ENCODE data around the gene FCHSD2. TPM values are rescaled to one million over a fixed set of nuclear protein-coding genes. Genes with fewer than 3 reads are reported as not detected.
"Not testable (repeated sequence)": the region's sequence is repeated elsewhere in the genome, so short reads cannot be mapped to it uniquely, and the experiment has no call there.

FCHSD2 gene
- total RNA-seq, 2 donors from 2014 or later, result 56.5 to 75.3 TPM

GRCh38 chr11:73030130-73030529, 112.0 kb downstream of the FCHSD2 start:
- ATAC-seq (ENCODE audit: insufficient number of reproducible peaks, low FRiP score, low read depth) (no peak), DNase-seq (ENCODE audit: low spot score) (no peak)
- Histone ChIP-seq H3K27me3 (replicated peaks; ENCODE audit: insufficient read depth) (no peaks in the 10 kb centered on the region), H3K9me3 (peaks cover 9% of the 10 kb centered on the region), H3K27ac (no peak overlapping the region), H3K36me3 (no peaks in the 10 kb centered on the region), H3K4me1 (ENCODE audit: control insufficient read depth in 1 of 2, low read depth in 2 of 2) (no peaks in the 10 kb centered on the region), H3K4me3 (no peak overlapping the region)
- TF ChIP-seq, protein P1, sequence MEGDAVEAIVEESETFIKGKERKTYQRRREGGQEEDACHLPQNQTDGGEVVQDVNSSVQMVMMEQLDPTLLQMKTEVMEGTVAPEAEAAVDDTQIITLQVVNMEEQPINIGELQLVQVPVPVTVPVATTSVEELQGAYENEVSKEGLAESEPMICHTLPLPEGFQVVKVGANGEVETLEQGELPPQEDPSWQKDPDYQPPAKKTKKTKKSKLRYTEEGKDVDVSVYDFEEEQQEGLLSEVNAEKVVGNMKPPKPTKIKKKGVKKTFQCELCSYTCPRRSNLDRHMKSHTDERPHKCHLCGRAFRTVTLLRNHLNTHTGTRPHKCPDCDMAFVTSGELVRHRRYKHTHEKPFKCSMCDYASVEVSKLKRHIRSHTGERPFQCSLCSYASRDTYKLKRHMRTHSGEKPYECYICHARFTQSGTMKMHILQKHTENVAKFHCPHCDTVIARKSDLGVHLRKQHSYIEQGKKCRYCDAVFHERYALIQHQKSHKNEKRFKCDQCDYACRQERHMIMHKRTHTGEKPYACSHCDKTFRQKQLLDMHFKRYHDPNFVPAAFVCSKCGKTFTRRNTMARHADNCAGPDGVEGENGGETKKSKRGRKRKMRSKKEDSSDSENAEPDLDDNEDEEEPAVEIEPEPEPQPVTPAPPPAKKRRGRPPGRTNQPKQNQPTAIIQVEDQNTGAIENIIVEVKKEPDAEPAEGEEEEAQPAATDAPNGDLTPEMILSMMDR (IDR thresholded peaks at IDR 0.05), result no peak

DNA sequence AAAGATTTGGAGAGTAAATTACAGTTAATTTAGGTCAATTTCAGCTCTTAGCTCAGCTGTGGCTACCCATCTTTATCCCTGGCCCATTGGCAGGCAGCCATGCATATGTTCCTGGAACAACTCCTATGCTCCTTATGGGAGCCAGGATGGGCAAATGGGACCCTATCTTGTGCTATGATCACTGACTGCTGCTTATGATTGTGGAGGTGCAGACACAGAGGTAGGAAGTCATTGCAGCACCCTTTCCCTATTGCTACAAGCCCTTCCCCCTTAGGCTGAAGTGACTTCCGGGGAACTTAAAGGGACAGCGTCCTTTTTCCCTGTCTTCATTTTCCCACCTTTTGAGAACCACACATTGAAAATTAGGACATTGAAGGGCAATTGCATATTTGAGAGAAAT, 112.7 kb downstream of the FCHSD2 start:
- TF ChIP-seq, protein P1 (IDR thresholded peaks at IDR 0.05), result no peak
- Histone ChIP-seq H3K9me3 (peaks cover 16% of the 10 kb centered on the region), H3K4me1 (ENCODE audit: control insufficient read depth in 1 of 2, low read depth in 2 of 2) (no peaks in the 10 kb centered on the region), H3K27ac (no peak overlapping the region), H3K27me3 (replicated peaks; ENCODE audit: insufficient read depth) (no peaks in the 10 kb centered on the region), H3K36me3 (no peaks in the 10 kb centered on the region), H3K4me3 (no peak overlapping the region)
- ATAC-seq (ENCODE audit: insufficient number of reproducible peaks, low FRiP score, low read depth), result no peak
- DNase-seq (ENCODE audit: low spot score), result no peak

GRCh38 chr11:73028611-73029010, 113.5 kb downstream of the FCHSD2 start:
- no peak for ATAC-seq (ENCODE audit: insufficient number of reproducible peaks, low FRiP score, low read depth)
- TF ChIP-seq, protein P1 (IDR thresholded peaks at IDR 0.05), result no peak

GRCh38 chr11:73027840-73028239, 114.3 kb downstream of the FCHSD2 start:
- H3K27me3 ChIP-seq (replicated peaks; ENCODE audit: insufficient read depth), result not testable (repeated sequence)

More at GRCh38 chr11:73028611-73029010, 113.5 kb downstream of the FCHSD2 start:
- Histone ChIP-seq H3K27ac (no peak overlapping the region), H3K4me3 (no peak overlapping the region), H3K4me1 (ENCODE audit: control insufficient read depth in 1 of 2, low read depth in 2 of 2) (no peaks in the 10 kb centered on the region), H3K9me3 (peaks cover 19% of the 10 kb centered on the region), H3K36me3 (no peaks in the 10 kb centered on the region), H3K27me3 (replicated peaks; ENCODE audit: insufficient read depth) (no peaks in the 10 kb centered on the region)
- no peak for DNase-seq (ENCODE audit: low spot score)

GRCh38 chr11:73024639-73025038, 117.5 kb downstream of the FCHSD2 start:
- peaks cover 19% of the 10 kb centered on the region for H3K9me3 ChIP-seq
- no peak for DNase-seq (ENCODE audit: low spot score)
- no peak for ATAC-seq (ENCODE audit: insufficient number of reproducible peaks, low FRiP score, low read depth)
- TF ChIP-seq, protein P1 (IDR thresholded peaks at IDR 0.05), result no peak
- no peaks in the 10 kb centered on the region for H3K36me3 ChIP-seq
- no peaks in the 10 kb centered on the region for H3K4me1 ChIP-seq (ENCODE audit: control insufficient read depth in 1 of 2, low read depth in 2 of 2)
- no peak overlapping the region for H3K27ac ChIP-seq
- no peak overlapping the region for H3K4me3 ChIP-seq
- no peaks in the 10 kb centered on the region for H3K27me3 ChIP-seq (replicated peaks; ENCODE audit: insufficient read depth)

More at GRCh38 chr11:73027840-73028239, 114.3 kb downstream of the FCHSD2 start:
- not testable (repeated sequence) for ATAC-seq (ENCODE audit: insufficient number of reproducible peaks, low FRiP score, low read depth); H3K27ac ChIP-seq; H3K4me1 ChIP-seq (ENCODE audit: control insufficient read depth in 1 of 2, low read depth in 2 of 2); H3K4me3 ChIP-seq; H3K36me3 ChIP-seq; DNase-seq (ENCODE audit: low spot score)
- peaks cover 19% of the 10 kb centered on the region for H3K9me3 ChIP-seq

DNA sequence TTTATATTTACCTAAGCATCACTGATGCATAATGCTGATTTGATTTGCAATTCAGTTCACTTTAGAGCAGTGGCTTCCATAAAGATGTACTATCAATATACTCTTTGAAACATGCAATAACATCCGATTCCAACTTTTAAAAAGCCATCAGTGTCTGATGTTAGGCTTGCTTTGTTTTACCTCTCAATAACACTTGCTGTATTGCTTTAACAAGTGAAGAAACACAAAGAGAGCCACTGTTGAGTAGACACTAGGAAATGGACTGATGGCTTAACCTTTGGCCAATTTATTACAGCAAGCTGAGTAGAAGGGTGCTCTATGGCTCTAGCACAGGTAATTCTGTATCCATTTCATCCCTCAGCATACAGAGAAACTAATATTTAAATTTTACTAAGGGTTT, 122.1 kb downstream of the FCHSD2 start:
- peaks cover 3 to 16% of the 10 kb centered on the region in 2 donors for H3K4me1 ChIP-seq (ENCODE audit: control insufficient read depth in 1 of 2, low read depth in 2 of 2)
- H3K4me3 ChIP-seq, result no peak overlapping the region
- H3K27ac ChIP-seq, result no peak overlapping the region
- no peaks in the 10 kb centered on the region for H3K36me3 ChIP-seq
- peaks cover 9% of the 10 kb centered on the region for H3K9me3 ChIP-seq
- ATAC-seq (ENCODE audit: insufficient number of reproducible peaks, low FRiP score, low read depth), result no peak
- TF ChIP-seq, protein P1 (IDR thresholded peaks at IDR 0.05), result no peak
- no peaks in the 10 kb centered on the region for H3K27me3 ChIP-seq (replicated peaks; ENCODE audit: insufficient read depth)
- DNase-seq (ENCODE audit: low spot score), result no peak

All from thoracic aorta (tissue), 2 donors.